Mucosa of descending colon (tissue), 3 donors: Measurements from ENCODE around the gene CCDC167. TPM values are rescaled to one million over a fixed set of nuclear protein-coding genes. Genes with fewer than 3 reads are reported as not detected.
A peak's percentile ranks its signal among the peaks of the same experiment; 100 is the strongest.

Source experiments
- ATAC-seq: fragments of 200-7000 bp; cut with Tn5 transposase; one replicate; pipeline ENCODE4 v1.9.1; 2020; ENCODE audit warnings: mild to moderate bottlenecking, moderate library complexity
- DNase-seq, 3 donors: peaks; one replicate each; pipeline ENCODE4 v3.0.0-alpha.2; 2020
- H3K36me3 ChIP-seq: fragments of 200-600 bp; one replicate; pipeline ENCODE4 v1.8.0; 2021; ENCODE audit warnings: low read depth, mild to moderate bottlenecking
- H3K4me1 ChIP-seq: fragments of 200-600 bp; one replicate; pipeline ENCODE4 v1.8.0; 2021; ENCODE audit warnings: low read depth, mild to moderate bottlenecking
- H3K4me3 ChIP-seq: fragments of 200-600 bp; one replicate; pipeline ENCODE4 v1.8.0; 2021; ENCODE audit warnings: mild to moderate bottlenecking
- H3K9me3 ChIP-seq: fragments of 200-600 bp; one replicate; pipeline ENCODE4 v1.8.0; 2021; ENCODE audit warnings: mild to moderate bottlenecking
- CTCF ChIP-seq: fragments of 200-600 bp; IDR thresholded peaks from one replicate; pipeline ENCODE4 v1.8.0; 2022; ENCODE audit warnings: antibody characterized with exemption, mild to moderate bottlenecking
- intact Hi-C, 2 donors: fragments of 100-400 bp; cut with DNase I in 1 of 2; cut with micrococcal nuclease in 1 of 2; formaldehyde crosslinking; loops; one replicate each; pipeline versions ENCODE4 v1.11.0 to v1.11.1; 2022; cut with DNase I, micrococcal nuclease
- total RNA-seq, 3 donors: library from RNA; stranded (reverse); fragmentation: NEBNext Ultra II Directional in 2 of 3; extraction: Animal tissue kit (Norgen Biotek cat#: 25700) in 2 of 3; gene quantifications; one replicate each; pipeline versions ENCODE4 v1.2.1 to v1.2.4, GENCODE V29; 2021 to 2023
- donor health status: DM: no; HTN: no; CAD: no; lungs with moderate emphysema.
- donor health status: DM: no; HTN: no; CAD: no.
- donor health status: DM: no; HTN: yes; CAD: no.

The CCDC167 gene
- total RNA-seq, 3 donors from 2014 or later: 5.4 to 13.4 (median 12.1) TPM

DNA sequence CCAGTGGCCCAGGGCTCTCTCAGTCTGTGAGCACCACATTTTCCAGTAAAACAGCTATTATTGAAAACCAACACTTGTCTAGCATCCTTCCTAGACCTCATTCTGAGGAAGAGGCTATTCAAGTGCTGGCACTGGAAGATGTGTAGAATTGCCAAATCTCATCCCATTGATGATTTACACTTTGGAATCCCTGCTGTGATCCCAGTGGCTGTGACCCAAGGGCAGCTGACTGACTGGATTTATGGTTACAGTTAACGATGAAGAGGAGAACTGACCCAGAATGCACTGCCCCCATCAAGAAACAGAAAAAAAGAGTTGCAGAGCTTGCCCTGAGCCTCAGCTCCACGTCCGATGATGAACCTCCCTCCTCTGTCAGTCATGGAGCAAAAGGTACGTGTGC, 64.3 kb downstream of the CCDC167 start:
- Histone ChIP-seq H3K9me3 (no peaks in the 10 kb centered on the region), H3K4me1 (peaks cover 17% of the 10 kb centered on the region), H3K36me3 (no peaks in the 10 kb centered on the region), H3K4me3 (no peak overlapping the region)
- DNase-seq (no peak), ATAC-seq (no peak)
- intact Hi-C loops: no loop called here
- no peak for TF ChIP-seq CTCF

DNA sequence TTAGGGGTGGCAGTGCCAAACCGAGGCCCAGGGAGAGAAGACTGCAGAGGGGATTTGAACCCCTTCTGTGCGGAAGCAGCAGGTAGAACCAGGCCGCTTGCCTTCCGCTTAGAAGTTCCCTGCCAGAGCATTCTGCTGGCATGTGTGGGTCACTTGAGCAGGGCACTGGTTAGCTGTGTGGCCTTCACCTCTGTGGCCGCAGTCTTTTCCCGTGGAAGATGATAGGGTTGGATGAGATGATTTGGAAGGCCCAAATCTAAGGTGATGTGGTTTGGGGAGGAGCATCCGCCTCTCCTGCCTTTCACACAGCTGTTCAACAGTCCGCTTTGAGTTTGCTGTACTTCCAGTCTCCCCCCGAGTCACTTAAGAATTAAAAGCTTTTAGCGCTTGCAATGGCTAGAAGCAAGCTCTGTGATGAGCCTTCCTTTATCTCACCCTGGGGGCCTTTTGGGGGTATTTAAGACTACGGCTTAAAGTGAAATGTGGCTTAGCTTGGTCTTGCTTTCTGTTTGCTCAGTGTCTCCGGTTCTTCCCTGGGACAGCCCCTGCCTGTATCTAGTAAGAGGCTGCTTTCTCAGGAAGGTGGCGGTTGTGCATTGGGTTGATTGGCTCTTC, 65.9 kb downstream of the CCDC167 start:
- DNase-seq: peak in 1 of 3 donors; percentile 53
- no peaks in the 10 kb centered on the region for H3K36me3 ChIP-seq
- peak; percentile 53 for ATAC-seq
- TF ChIP-seq CTCF: no peak
- no peaks in the 10 kb centered on the region for H3K9me3 ChIP-seq
- H3K4me1 ChIP-seq: peaks cover 17% of the 10 kb centered on the region
- H3K4me3 ChIP-seq: peak overlapping the region; percentile 90
- intact Hi-C loops: no loop called here

Other genes with a start within 250 kb of the CCDC167 start
- gene TBC1D22B, start 242.1 kb downstream of the CCDC167 start, total RNA-seq: 10 to 100 TPM; 12.9 to 15.5 (median 14.8) TPM
- gene TMEM217, start 241.7 kb downstream of the CCDC167 start, total RNA-seq: 1 to 10 TPM in 2 of 3 donors, under 1 TPM in 1; 0.96 to 1.6 (median 1.5) TPM
- 10 to 100 TPM; 11.2 to 16.3 (median 11.4) TPM for gene RNF8, start 145.9 kb downstream of the CCDC167 start, total RNA-seq
- gene CMTR1, start 66.7 kb downstream of the CCDC167 start, total RNA-seq: 10 to 100 TPM; 26.1 to 49.8 (median 27.5) TPM
- gene MDGA1, start 198.0 kb upstream of the CCDC167 start, total RNA-seq: 1 to 10 TPM in 1 of 3 donors, under 1 TPM in 2; 0.67 to 4.3 (median 0.69) TPM